Measurements from ENCODE around the gene GPR162. TPM values are rescaled to one million over a fixed set of nuclear protein-coding genes. Genes with fewer than 3 reads are reported as not detected.

The GPR162 gene
- total RNA-seq, 1 donor from 2014 or later, result 0.75 TPM

DNA sequence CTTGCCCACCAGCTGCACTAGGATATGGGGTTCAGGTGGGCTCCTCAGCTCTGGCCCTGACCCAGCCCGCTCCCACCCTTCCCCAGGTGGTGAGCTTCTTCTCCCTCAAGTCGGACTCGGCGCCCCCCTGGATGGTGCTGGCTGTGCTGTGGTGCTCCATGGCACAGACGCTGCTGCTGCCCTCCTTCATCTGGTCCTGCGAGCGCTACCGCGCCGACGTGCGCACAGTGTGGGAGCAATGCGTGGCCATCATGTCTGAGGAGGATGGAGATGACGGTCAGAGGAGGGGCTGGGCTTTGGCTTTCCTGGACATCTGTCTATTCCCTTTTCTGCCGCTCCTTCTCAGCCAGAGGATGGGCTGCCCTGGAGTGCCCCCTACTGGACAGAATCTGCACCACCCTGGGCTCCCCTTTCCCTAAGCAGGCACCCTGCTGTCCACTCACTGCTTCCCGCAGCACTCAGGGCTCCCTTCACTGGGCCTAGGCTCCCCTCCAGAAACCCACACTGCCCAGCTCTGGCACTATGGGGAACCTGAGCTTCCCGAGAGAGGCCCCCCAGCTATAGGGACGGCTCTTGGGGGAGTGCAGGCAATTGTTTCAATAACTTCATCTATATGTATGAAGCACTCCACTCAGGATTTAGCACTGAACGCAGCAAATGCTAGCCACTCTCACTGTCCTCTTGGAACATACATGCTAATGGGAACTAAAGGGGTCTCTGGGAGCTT, 3.9 kb downstream of the GPR162 start:
- TF ChIP-seq, protein P1, sequence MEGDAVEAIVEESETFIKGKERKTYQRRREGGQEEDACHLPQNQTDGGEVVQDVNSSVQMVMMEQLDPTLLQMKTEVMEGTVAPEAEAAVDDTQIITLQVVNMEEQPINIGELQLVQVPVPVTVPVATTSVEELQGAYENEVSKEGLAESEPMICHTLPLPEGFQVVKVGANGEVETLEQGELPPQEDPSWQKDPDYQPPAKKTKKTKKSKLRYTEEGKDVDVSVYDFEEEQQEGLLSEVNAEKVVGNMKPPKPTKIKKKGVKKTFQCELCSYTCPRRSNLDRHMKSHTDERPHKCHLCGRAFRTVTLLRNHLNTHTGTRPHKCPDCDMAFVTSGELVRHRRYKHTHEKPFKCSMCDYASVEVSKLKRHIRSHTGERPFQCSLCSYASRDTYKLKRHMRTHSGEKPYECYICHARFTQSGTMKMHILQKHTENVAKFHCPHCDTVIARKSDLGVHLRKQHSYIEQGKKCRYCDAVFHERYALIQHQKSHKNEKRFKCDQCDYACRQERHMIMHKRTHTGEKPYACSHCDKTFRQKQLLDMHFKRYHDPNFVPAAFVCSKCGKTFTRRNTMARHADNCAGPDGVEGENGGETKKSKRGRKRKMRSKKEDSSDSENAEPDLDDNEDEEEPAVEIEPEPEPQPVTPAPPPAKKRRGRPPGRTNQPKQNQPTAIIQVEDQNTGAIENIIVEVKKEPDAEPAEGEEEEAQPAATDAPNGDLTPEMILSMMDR (IDR thresholded peaks at IDR 0.05; ENCODE audit: insufficient read depth, low read length, poor library complexity, severe bottlenecking), result peak; percentile 92
- DNase-seq (ENCODE audit: low read depth), result no peak
- Histone ChIP-seq H3K4me3 (ENCODE audit: low read depth, low read length) (no peak overlapping the region), H3K27me3 (ENCODE audit: control insufficient read depth, insufficient read depth, low read length) (peaks cover 17% of the 10 kb centered on the region), H3K36me3 (ENCODE audit: control insufficient read depth, insufficient read depth, low read length) (peaks cover 2% of the 10 kb centered on the region)

DNA sequence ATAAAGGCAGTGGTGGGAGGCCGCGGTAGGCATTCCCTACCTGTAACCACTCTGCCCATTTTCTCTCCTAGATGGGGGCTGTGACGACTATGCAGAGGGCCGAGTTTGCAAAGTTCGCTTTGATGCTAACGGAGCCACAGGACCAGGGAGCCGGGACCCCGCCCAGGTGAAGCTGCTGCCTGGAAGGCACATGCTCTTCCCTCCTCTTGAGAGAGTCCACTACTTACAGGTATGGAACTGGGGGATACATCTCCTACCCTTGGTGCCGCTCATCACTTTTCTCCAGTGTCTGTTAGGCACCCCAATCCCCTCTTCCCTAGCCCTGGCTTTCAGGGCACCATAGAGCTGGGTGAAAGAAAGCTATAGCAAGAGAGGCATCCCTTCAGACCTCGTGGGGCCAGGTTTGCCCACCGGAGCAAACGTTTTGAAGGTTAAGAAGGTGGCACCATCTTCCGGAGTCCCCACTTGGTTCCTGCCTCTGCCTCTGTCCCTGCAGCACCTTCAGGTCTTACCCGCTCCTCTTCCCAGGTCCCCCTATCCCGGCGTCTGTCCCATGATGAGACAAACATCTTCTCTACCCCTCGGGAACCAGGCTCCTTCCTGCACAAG, 4.6 kb downstream of the GPR162 start:
- H3K27me3 ChIP-seq (ENCODE audit: control insufficient read depth, insufficient read depth, low read length), result peaks cover 17% of the 10 kb centered on the region
- peaks cover 2% of the 10 kb centered on the region for H3K36me3 ChIP-seq (ENCODE audit: control insufficient read depth, insufficient read depth, low read length)
- TF ChIP-seq, protein P1 (IDR thresholded peaks at IDR 0.05; ENCODE audit: insufficient read depth, low read length, poor library complexity, severe bottlenecking), result no peak
- no peak for DNase-seq (ENCODE audit: low read depth)
- no peak overlapping the region for H3K4me3 ChIP-seq (ENCODE audit: low read depth, low read length)

DNA sequence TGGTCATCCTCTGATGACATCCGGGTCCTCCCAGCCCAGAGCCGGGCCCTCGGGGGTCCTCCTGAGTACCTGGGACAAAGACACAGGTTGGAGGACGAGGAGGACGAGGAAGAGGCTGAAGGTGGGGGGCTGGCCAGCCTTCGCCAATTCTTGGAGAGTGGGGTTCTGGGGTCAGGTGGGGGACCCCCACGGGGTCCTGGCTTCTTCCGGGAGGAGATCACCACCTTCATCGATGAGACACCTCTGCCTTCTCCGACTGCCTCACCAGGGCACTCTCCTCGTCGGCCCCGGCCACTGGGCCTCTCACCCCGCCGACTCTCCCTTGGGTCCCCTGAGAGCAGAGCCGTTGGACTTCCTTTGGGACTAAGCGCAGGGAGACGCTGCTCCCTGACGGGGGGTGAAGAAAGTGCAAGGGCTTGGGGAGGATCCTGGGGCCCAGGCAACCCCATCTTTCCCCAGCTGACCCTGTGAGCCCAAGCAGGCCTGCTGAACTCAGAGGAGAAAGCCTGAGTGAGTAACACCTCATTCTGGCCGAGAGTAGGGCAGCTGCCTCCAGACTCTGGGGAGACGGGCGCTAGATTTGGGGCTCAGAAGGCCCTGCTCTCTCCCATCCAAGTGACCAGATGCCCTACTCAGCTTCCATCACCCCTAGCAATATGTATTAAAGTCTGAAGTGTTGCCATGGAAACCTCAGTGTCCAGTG, 5.3 kb downstream of the GPR162 start:
- H3K36me3 ChIP-seq (ENCODE audit: control insufficient read depth, insufficient read depth, low read length), result peaks cover 2% of the 10 kb centered on the region

DNA sequence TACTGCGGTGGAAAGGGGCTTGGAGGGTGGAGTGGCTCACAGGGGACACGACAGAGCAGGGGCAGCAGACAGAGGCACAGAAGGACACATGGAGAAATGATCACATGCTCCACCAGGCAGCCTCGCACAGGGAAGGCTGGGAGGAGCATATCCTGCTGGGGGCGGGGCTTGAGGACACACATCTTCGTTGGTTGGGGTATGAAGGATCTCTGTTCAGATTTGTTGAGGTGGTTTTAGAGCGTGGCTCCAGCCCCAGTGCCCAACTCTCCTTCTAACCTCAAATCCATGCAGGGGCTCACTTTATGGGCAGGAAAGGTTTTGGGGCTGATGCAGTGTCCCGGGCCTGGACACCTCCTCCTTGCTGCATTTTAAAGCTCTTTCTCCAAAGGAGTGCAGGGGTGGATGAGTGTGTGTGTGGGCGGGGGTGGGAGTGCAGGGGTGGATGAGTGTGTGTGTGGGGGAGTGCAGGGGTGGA, 5.9 kb downstream of the GPR162 start:
- TF ChIP-seq, protein P1 (IDR thresholded peaks at IDR 0.05; ENCODE audit: insufficient read depth, low read length, poor library complexity, severe bottlenecking), result no peak
- H3K4me3 ChIP-seq (ENCODE audit: low read depth, low read length), result no peak overlapping the region

More for the DNA sequence above, 5.3 kb downstream of the GPR162 start:
- TF ChIP-seq, protein P1 (IDR thresholded peaks at IDR 0.05; ENCODE audit: insufficient read depth, low read length, poor library complexity, severe bottlenecking), result no peak
- no peak for DNase-seq (ENCODE audit: low read depth)
- Histone ChIP-seq H3K27me3 (ENCODE audit: control insufficient read depth, insufficient read depth, low read length) (peaks cover 15% of the 10 kb centered on the region), H3K4me3 (ENCODE audit: low read depth, low read length) (no peak overlapping the region)

DNA sequence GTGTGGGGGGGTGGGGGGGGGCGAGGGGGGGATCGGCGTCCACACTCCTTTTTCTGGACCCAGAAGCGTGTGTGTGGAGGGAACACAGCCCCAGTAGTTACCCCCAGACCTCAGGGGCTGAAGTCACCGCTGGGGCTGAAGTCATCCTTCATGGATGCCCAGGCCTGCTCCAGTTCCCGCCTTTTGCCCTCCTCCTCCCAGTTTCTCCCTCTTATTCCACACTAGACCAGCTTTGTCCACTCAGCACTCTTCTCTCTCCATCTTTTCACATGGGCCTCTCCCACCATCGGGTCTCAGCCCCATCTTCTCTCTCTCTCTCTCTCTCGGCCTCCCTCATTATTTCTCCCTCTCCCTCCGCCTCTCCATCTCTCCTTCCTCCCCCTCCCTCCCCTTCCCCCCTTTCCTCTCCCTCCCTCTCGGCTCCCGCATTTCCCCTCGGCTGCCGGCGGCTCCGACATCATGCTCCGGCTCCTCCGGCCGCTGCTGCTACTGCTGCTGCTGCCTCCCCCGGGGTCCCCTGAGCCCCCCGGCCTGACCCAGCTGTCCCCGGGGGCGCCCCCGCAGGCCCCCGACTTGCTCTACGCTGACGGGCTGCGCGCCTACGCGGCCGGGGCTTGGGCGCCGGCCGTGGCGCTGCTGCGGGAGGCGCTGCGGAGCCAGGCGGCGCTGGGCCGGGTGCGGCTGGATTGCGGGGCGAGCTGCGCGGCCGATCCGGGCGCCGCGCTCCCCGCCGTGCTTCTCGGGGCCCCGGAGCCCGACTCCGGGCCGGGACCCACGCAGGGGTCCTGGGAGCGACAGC, 6.6 kb downstream of the GPR162 start, which contains the start of gene P3H3:
TSS of gene P3H3 (plus strand) at position 426 of the 799 bp plus-strand sequence. CDS start at position 460, 34 bp downstream.
- H3K27me3 ChIP-seq (ENCODE audit: control insufficient read depth, insufficient read depth, low read length), result peaks cover 2% of the 10 kb centered on the region
- DNase-seq (ENCODE audit: low read depth), result no peak
- peaks cover 2% of the 10 kb centered on the region for H3K36me3 ChIP-seq (ENCODE audit: control insufficient read depth, insufficient read depth, low read length)
- peak within 1 kb of the TSS; percentile 86 for H3K4me3 ChIP-seq (ENCODE audit: low read depth, low read length)
- TF ChIP-seq, protein P1 (IDR thresholded peaks at IDR 0.05; ENCODE audit: insufficient read depth, low read length, poor library complexity, severe bottlenecking), result no peak

More for the DNA sequence above, 5.9 kb downstream of the GPR162 start:
- Histone ChIP-seq H3K36me3 (ENCODE audit: control insufficient read depth, insufficient read depth, low read length) (peaks cover 2% of the 10 kb centered on the region), H3K27me3 (ENCODE audit: control insufficient read depth, insufficient read depth, low read length) (peaks cover 9% of the 10 kb centered on the region)
- no peak for DNase-seq (ENCODE audit: low read depth)
